LNCaP clone FGC (cell line): ENCODE data around the gene RAPGEF5.

Experiments
- DNase-seq: peaks from one replicate; pipeline ENCODE4 v3.0.0-alpha.2; 2011; ENCODE audit warnings: low read depth
- H3K4me3 ChIP-seq: 2 replicates; pipeline ENCODE4 v1.5.1; 2011; ENCODE audit warnings: mild to moderate bottlenecking, low read depth, low read length, control low read depth
- TF ChIP-seq, protein P1 (sequence below): IDR thresholded peaks from 2 replicates; pipeline ENCODE4 v1.5.1; 2012; ENCODE audit warnings: mild to moderate bottlenecking; ENCODE audit not compliant: control insufficient read depth, insufficient read depth; ENCODE audit errors: extremely low read depth

The RAPGEF5 gene

DNA sequence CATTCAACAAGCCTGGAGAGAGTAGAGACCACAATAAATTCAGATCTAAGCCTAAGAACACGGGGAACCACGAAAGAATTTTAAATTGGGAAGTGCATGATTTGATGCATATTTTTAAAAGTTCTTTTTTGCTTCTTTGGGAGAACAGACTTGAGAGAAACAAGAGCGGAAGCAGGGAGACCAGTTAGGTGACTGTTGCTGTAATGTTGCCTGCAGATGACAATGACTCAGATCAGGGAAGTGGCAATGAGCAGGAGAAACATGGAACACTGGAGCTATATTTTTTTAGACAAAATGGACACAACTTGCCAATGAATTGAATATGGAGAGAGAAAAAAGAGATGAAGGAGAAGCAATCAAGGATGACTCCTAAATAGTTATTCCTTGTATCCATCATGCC, 125.1 kb downstream of the RAPGEF5 start:
- no peak for DNase-seq
- TF ChIP-seq, protein P1, sequence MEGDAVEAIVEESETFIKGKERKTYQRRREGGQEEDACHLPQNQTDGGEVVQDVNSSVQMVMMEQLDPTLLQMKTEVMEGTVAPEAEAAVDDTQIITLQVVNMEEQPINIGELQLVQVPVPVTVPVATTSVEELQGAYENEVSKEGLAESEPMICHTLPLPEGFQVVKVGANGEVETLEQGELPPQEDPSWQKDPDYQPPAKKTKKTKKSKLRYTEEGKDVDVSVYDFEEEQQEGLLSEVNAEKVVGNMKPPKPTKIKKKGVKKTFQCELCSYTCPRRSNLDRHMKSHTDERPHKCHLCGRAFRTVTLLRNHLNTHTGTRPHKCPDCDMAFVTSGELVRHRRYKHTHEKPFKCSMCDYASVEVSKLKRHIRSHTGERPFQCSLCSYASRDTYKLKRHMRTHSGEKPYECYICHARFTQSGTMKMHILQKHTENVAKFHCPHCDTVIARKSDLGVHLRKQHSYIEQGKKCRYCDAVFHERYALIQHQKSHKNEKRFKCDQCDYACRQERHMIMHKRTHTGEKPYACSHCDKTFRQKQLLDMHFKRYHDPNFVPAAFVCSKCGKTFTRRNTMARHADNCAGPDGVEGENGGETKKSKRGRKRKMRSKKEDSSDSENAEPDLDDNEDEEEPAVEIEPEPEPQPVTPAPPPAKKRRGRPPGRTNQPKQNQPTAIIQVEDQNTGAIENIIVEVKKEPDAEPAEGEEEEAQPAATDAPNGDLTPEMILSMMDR: no peak
- H3K4me3 ChIP-seq: no peak overlapping the region

DNA sequence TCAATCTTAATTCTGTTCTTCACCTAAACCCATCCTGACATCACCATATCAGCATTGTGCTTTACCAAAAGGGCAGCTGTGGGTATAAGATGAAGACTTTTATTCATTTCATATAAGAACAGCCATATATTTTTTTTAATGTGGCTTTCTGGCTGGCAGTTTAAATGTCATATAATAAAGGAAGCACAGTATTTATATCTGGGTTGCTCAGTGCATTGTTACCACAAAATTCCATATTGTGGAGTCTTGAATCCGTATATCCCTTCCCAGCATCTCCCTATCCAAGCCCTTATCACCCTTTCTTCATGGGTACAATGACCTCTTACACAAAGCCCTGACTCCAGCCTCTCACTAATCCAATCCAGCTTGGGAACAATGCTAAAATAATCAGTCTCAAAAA, 125.8 kb downstream of the RAPGEF5 start:
- TF ChIP-seq, protein P1: no peak
- H3K4me3 ChIP-seq: no peak overlapping the region
- no peak for DNase-seq

DNA sequence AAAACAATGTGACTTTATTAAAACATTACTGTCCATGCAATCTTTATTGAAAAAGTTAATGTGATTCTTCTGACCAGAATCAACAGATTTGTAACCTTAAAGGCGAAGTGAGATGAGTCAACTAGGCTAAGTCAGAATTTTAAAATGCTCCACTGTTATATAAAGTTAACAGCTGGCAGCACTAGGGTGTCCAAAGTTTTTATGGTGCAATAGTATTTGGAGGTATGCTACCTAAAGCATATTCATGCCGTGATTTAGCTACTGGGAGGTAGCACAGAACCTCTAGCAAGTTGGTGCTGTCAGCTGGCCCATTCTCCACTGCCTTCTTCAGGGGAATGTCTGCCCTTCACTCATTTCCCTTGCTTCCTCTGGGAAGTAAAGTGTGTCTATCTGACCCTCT, 126.7 kb downstream of the RAPGEF5 start:
- H3K4me3 ChIP-seq: no peak overlapping the region
- DNase-seq: no peak
- TF ChIP-seq, protein P1: no peak

DNA sequence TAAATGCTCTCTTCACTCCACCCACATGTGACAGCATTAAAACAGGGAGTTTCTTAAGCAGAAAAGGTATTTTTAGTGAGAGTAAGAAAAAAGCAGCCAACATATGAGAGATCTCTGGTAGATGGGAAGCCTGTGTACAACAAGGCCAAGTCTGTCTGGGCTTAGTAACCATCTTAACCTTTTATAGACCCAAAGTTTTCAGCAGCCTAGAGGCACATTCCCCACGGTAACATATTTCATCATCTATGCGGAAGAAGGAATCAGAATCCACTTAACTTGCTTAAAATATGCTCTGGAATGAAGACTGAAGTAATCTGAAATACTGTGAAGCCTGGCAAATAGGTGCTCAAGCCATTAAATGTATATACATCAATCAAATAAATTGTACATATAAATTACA, 127.8 kb downstream of the RAPGEF5 start:
- no peak overlapping the region for H3K4me3 ChIP-seq
- TF ChIP-seq, protein P1: no peak
- no peak for DNase-seq

DNA sequence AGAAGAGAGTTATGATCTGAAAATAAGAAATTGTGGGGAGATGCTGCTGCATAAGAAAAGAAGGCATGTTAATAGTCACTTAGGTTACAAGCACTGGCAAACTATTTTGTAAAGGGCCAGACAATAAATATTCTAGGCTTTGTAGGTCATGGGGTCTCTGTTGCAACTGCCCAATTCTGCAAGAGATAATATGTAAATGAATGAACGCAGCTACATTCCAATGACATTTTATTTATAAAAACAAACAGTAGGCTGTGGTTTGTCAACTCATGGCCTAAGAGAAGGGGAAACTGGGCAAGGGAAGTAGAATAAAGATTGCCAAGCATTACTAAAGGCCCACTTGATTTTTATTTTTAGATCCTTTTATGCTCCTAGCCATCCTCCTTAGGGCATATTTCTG, 133.1 kb downstream of the RAPGEF5 start:
- TF ChIP-seq, protein P1: no peak
- H3K4me3 ChIP-seq: no peak overlapping the region
- DNase-seq: no peak

DNA sequence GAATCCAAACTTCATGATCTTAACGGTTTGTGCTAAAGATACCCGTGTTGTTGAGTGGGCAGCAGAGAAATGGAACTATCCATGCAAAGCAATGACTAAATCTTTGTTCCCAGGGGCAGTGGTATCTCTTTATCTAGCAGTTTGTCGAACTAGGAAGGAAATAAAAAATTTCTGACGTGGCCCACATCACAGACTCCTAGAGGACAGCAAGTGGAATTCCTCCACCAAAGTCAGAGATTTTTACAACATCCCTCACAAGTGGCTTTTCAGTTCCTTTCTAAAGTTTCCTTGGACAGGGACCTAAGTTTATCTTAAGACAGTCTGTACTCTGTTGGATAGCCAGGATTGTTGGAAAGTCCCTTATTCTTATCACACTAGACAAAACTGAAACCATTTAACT, 136.0 kb downstream of the RAPGEF5 start:
- TF ChIP-seq, protein P1: no peak
- H3K4me3 ChIP-seq: no peak overlapping the region
- no peak for DNase-seq

DNA sequence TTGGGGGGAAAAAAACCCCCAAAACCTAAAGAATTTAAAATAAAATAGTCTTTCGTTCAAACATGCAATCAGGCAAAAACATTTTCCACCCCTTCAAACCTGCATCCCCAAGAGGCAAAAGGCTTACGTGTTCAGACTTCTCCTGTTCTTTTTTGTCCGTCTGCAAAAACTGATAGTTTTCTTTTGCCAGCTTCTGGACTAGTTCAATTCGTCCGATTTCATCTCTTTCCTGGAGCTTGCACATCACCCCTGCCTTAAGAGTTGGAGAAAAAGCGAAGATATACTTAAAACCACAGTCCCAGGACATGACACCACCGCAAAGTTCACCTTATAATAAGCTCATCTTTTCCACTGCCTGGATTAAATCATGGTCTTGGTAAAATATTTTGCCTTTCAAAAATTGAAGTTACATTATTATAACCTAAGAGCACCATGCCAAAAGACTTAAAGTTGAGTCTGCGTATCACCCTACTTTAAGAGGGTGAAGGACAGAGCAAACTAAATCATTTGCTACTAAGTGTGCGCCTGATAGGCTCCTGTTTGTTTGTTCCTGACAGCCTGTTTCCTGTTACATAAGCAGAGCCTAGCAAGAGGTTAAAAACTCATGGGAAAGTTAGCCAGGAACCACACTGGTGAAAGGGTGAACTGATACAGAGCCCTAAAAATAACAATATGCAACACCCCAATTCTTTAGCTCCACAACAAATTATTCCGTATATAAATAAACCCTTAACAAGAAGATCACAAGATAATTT, 137.0 kb downstream of the RAPGEF5 start:
- DNase-seq: no peak
- TF ChIP-seq, protein P1: no peak
- no peak overlapping the region for H3K4me3 ChIP-seq
